ENCODE results near the gene EML2.

Gene EML2

GRCh38 chr19:45575216-45575615 is 64.0 kb downstream of the EML2 start:
- Histone ChIP-seq H3K9me3 (ENCODE audit: control insufficient read depth, insufficient read depth, low read length) (no peaks in the 10 kb centered on the region), H3K36me3 (ENCODE audit: insufficient read depth, low read length) (no peaks in the 10 kb centered on the region), H3K4me1 (ENCODE audit: insufficient read depth, low read length) (peaks cover 16% of the 10 kb centered on the region), H3K9ac (ENCODE audit: low read depth, low read length) (no peak overlapping the region)

GRCh38 chr19:45574526-45574925 is 64.7 kb downstream of the EML2 start:
- H3K9me3 ChIP-seq (ENCODE audit: control insufficient read depth, insufficient read depth, low read length) = no peaks in the 10 kb centered on the region
- H3K4me1 ChIP-seq (ENCODE audit: insufficient read depth, low read length) = peaks cover 16% of the 10 kb centered on the region
- H3K9ac ChIP-seq (ENCODE audit: low read depth, low read length) = no peak overlapping the region
- H3K36me3 ChIP-seq (ENCODE audit: insufficient read depth, low read length) = no peaks in the 10 kb centered on the region

GRCh38 chr19:45571457-45572220 is 67.6 kb downstream of the EML2 start:
- no peaks in the 10 kb centered on the region for H3K36me3 ChIP-seq (ENCODE audit: insufficient read depth, low read length)
- no peak overlapping the region for H3K9ac ChIP-seq (ENCODE audit: low read depth, low read length)
- no peaks in the 10 kb centered on the region for H3K9me3 ChIP-seq (ENCODE audit: control insufficient read depth, insufficient read depth, low read length)
- peaks cover 7% of the 10 kb centered on the region; the same call in 1 of the 2 replicates for H3K4me1 ChIP-seq (ENCODE audit: insufficient read depth, low read length)

- Histone ChIP-seq H3K36me3 (ENCODE audit: insufficient read depth, low read length) (no peaks in the 10 kb centered on the region), H3K4me1 (ENCODE audit: insufficient read depth, low read length) (peaks cover 5% of the 10 kb centered on the region; the same call in 1 of the 2 replicates)
Measured at GRCh38 chr19:45569619-45570421, 69.4 kb downstream of the EML2 start.

GRCh38 chr19:45568732-45569131 is 70.5 kb downstream of the EML2 start:
- no peaks in the 10 kb centered on the region for H3K36me3 ChIP-seq (ENCODE audit: insufficient read depth, low read length)
- H3K4me1 ChIP-seq (ENCODE audit: insufficient read depth, low read length) = peaks cover 11% of the 10 kb centered on the region
- no peak overlapping the region for H3K9ac ChIP-seq (ENCODE audit: low read depth, low read length)
- no peaks in the 10 kb centered on the region for H3K9me3 ChIP-seq (ENCODE audit: control insufficient read depth, insufficient read depth, low read length)

More at GRCh38 chr19:45569619-45570421, 69.4 kb downstream of the EML2 start:
- no peaks in the 10 kb centered on the region for H3K9me3 ChIP-seq (ENCODE audit: control insufficient read depth, insufficient read depth, low read length)
- H3K9ac ChIP-seq (ENCODE audit: low read depth, low read length) = no peak overlapping the region

- H3K36me3 ChIP-seq (ENCODE audit: insufficient read depth, low read length) = no peaks in the 10 kb centered on the region
- H3K4me1 ChIP-seq (ENCODE audit: insufficient read depth, low read length) = peaks cover 11% of the 10 kb centered on the region
- H3K9ac ChIP-seq (ENCODE audit: low read depth, low read length) = no peak overlapping the region
- H3K9me3 ChIP-seq (ENCODE audit: control insufficient read depth, insufficient read depth, low read length) = no peaks in the 10 kb centered on the region
Measured at GRCh38 chr19:45567609-45568008, 71.6 kb downstream of the EML2 start.

- Histone ChIP-seq H3K4me1 (ENCODE audit: insufficient read depth, low read length) (peaks cover 11% of the 10 kb centered on the region), H3K36me3 (ENCODE audit: insufficient read depth, low read length) (no peaks in the 10 kb centered on the region), H3K9ac (ENCODE audit: low read depth, low read length) (peak overlapping the region; percentile 5; the same call in 1 of the 2 replicates), H3K9me3 (ENCODE audit: control insufficient read depth, insufficient read depth, low read length) (no peaks in the 10 kb centered on the region)
Measured at GRCh38 chr19:45564131-45564780, 74.9 kb downstream of the EML2 start.

GRCh38 chr19:45560686-45561085 is 78.5 kb downstream of the EML2 start:
- H3K9me3 ChIP-seq (ENCODE audit: control insufficient read depth, insufficient read depth, low read length) = no peaks in the 10 kb centered on the region
- peaks cover 6% of the 10 kb centered on the region for H3K4me1 ChIP-seq (ENCODE audit: insufficient read depth, low read length)
- no peaks in the 10 kb centered on the region for H3K36me3 ChIP-seq (ENCODE audit: insufficient read depth, low read length)
- H3K9ac ChIP-seq (ENCODE audit: low read depth, low read length) = no peak overlapping the region

- no peaks in the 10 kb centered on the region for H3K36me3 ChIP-seq (ENCODE audit: insufficient read depth, low read length)
- peaks cover 6% of the 10 kb centered on the region for H3K4me1 ChIP-seq (ENCODE audit: insufficient read depth, low read length)
- H3K9ac ChIP-seq (ENCODE audit: low read depth, low read length) = no peak overlapping the region
- no peaks in the 10 kb centered on the region for H3K9me3 ChIP-seq (ENCODE audit: control insufficient read depth, insufficient read depth, low read length)
Measured at GRCh38 chr19:45560038-45560437, 79.2 kb downstream of the EML2 start.

Measured in ES-I3 (cell line).